Activated CD4-positive, alpha-beta memory T cell treated with anti-CD3 and anti-CD28 coated beads for 36 hours (primary cell): ENCODE data around the gene CHSY3. TPM values are rescaled to one million over a fixed set of nuclear protein-coding genes. Genes with fewer than 3 reads are reported as not detected.

Experiments
- CTCF ChIA-PET: fragments of 350-600 bp; sonication (Branson Sonifier 250); formaldehyde crosslinking; loops from one replicate; lab custom pipeline; 2021; ENCODE audit warnings: antibody characterized with exemption, inconsistent platforms; lab: Charles Lee
- POLR2A ChIA-PET: fragments of 350-600 bp; sonication (Branson Sonifier 250); formaldehyde crosslinking; loops from one replicate; lab custom pipeline; 2021; ENCODE audit warnings: antibody characterized with exemption; lab: Charles Lee
- DNase-seq: peaks from one replicate; pipeline ENCODE4 v3.0.0-alpha.2; 2020
- H3K27ac Mint-ChIP-seq: one replicate; pipeline ENCODE4 v1.8.0; 2021; ENCODE audit warnings: mixed read lengths
- H3K27me3 Mint-ChIP-seq: one replicate; pipeline ENCODE4 v1.8.0; 2021; ENCODE audit warnings: mixed read lengths
- H3K36me3 Mint-ChIP-seq: one replicate; pipeline ENCODE4 v1.8.0; 2021; ENCODE audit warnings: mixed read lengths
- H3K4me1 Mint-ChIP-seq: one replicate; pipeline ENCODE4 v1.8.0; 2021; ENCODE audit warnings: low read depth, mixed read lengths
- H3K4me3 Mint-ChIP-seq: one replicate; pipeline ENCODE4 v1.8.0; 2021; ENCODE audit warnings: mild to moderate bottlenecking, mixed read lengths
- H3K9me3 Mint-ChIP-seq: one replicate; pipeline ENCODE4 v1.8.0; 2021; ENCODE audit warnings: mixed read lengths
- intact Hi-C: fragments of 100-400 bp; cut with micrococcal nuclease; formaldehyde crosslinking; loops from one replicate; pipeline ENCODE4 v1.15.1; 2023
- total RNA-seq, 2 experiments: library from RNA; stranded (reverse); gene quantifications; one replicate each; pipeline ENCODE4 v1.2.3, GENCODE V29; 2021

The CHSY3 gene
- total RNA-seq, 2 experiments from 2014 or later, result not detected

- CTCF ChIA-PET, result no interaction called here
- H3K36me3 Mint-ChIP-seq, result no peaks in the 10 kb centered on the region
- H3K4me3 Mint-ChIP-seq, result no peak overlapping the region
- POLR2A ChIA-PET, result no interaction called here
- DNase-seq, result no peak
- H3K27me3 Mint-ChIP-seq, result peaks cover 2% of the 10 kb centered on the region
- H3K9me3 Mint-ChIP-seq, result peaks cover 3% of the 10 kb centered on the region
- H3K4me1 Mint-ChIP-seq, result no peaks in the 10 kb centered on the region
- no peak overlapping the region for H3K27ac Mint-ChIP-seq
- intact Hi-C loops, result no loop called here
Observed at GRCh38 chr5:129960831-129961230, 56.6 kb downstream of the CHSY3 start.

DNA sequence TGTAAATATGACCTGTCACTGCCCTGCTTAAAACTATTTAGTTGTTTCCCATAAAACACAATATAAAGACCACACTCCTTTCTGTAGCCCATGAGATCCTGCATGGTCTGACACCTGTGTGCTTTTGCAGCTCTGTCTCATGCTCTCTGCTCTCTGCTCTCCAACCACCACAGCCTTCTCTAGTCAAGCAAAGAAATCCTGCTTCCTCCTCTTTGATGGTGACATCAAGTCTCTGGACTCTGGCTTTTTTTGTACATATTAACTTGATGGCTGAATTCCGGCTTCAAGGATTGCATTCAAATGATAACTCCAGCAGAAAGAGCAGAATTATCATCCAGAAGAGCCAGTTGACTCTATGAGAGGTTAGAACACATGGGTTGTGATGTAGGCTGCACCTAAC, 58.2 kb downstream of the CHSY3 start:
- Mint-ChIP-seq H3K4me3 (no peak overlapping the region), H3K27me3 (peaks cover 2% of the 10 kb centered on the region), H3K4me1 (no peaks in the 10 kb centered on the region), H3K27ac (no peak overlapping the region), H3K9me3 (no peaks in the 10 kb centered on the region), H3K36me3 (no peaks in the 10 kb centered on the region)
- ChIA-PET POLR2A (no interaction called here), CTCF (no interaction called here)
- DNase-seq, result no peak
- intact Hi-C loops, result no loop called here

DNA sequence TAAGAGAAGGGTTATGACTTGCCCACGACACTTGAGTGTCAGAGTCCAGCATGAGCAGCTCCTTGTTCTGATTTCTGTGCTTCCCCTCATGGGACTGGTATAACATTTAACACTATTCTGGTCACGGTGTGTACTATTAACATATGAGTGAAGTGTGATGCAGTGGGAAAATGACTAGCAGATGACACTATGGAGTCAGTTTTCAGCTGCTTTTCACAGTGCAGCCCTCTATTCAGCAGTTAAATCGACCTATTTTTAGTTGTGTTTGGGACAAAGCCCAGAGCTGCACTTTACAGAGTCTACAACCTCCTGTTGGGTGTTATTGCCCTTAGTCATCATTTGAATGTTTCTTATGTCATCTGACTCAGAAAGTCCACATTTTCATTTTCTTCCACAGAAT, 59.1 kb downstream of the CHSY3 start:
- ChIA-PET CTCF (no interaction called here), POLR2A (no interaction called here)
- Mint-ChIP-seq H3K27ac (no peak overlapping the region), H3K9me3 (no peaks in the 10 kb centered on the region), H3K27me3 (peaks cover 2% of the 10 kb centered on the region), H3K36me3 (no peaks in the 10 kb centered on the region), H3K4me1 (no peaks in the 10 kb centered on the region), H3K4me3 (no peak overlapping the region)
- DNase-seq, result no peak
- intact Hi-C loops, result no loop called here

DNA sequence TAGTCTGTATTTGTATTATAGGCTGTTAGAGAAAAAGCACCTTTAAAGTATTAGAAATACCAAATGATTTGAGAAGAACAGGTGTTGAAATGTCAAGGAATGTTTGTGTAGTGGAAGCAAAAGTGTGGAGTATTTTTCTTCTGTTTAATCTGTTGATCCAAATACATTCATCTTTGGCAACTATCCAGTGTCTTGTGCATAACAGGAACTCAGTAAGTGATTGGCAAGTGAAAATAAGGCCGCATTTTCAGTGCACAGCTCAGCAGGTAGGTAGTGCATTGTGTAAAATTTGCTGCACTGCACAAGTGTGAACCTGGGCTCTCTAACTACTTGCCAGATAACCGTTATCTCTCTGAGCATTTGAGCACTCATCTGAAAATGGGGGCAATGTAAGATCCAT, 61.8 kb downstream of the CHSY3 start:
- ChIA-PET CTCF (interaction anchor here (0.6 kb wide), 1 partner anchor 642 kb away, joined by 4 read pairs; no protein-coding TSS in a partner anchor), POLR2A (no interaction called here)
- Mint-ChIP-seq H3K9me3 (no peaks in the 10 kb centered on the region), H3K4me3 (no peak overlapping the region), H3K36me3 (no peaks in the 10 kb centered on the region), H3K27ac (no peak overlapping the region), H3K4me1 (no peaks in the 10 kb centered on the region), H3K27me3 (peaks cover 2% of the 10 kb centered on the region)
- intact Hi-C loops, result no loop called here
- no peak for DNase-seq

- intact Hi-C loops, result no loop called here
- no peaks in the 10 kb centered on the region for H3K4me1 Mint-ChIP-seq
- H3K9me3 Mint-ChIP-seq, result no peaks in the 10 kb centered on the region
- POLR2A ChIA-PET, result no interaction called here
- no peak for DNase-seq
- H3K27me3 Mint-ChIP-seq, result no peaks in the 10 kb centered on the region
- no peak overlapping the region for H3K27ac Mint-ChIP-seq
- CTCF ChIA-PET, result no interaction called here
- no peaks in the 10 kb centered on the region for H3K36me3 Mint-ChIP-seq
- H3K4me3 Mint-ChIP-seq, result no peak overlapping the region
Observed at GRCh38 chr5:129971714-129972113, 67.4 kb downstream of the CHSY3 start.

DNA sequence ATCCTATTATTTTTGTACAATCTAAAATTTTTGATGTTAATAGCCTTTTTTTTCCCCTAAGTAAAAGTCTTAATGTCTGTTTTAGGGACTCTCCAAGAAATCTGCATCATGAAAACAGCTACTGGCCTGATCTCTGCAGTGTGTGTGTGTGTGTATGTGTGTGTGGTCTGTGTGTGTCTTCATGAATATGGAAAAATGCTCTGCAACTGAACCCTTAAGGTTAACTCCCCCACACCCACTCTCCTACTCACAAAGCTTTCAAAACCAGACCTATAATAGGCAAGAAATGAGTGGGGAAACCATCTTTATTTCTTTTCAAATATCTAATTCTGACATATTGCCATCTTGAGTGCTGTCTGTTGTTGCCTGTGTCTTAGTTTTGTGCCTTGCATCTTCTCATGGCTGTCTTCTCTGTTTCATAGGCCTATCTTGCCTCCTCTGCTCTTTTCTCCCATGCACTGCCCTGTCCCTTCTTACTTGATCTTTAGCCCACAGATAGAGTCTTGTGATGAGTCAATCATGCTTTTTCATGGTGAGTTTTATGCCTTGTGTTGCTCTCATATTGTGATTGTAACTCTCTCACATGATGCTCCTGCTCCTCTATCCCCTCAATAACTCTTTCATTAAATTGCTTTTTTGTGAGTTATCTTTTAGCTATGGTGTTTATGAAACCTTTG, 68.3 kb downstream of the CHSY3 start:
- CTCF ChIA-PET, result no interaction called here
- H3K27me3 Mint-ChIP-seq, result no peaks in the 10 kb centered on the region
- H3K27ac Mint-ChIP-seq, result no peak overlapping the region
- H3K9me3 Mint-ChIP-seq, result no peaks in the 10 kb centered on the region
- POLR2A ChIA-PET, result no interaction called here
- no peak overlapping the region for H3K4me3 Mint-ChIP-seq
- no peak for DNase-seq
- H3K36me3 Mint-ChIP-seq, result no peaks in the 10 kb centered on the region
- intact Hi-C loops, result no loop called here
- no peaks in the 10 kb centered on the region for H3K4me1 Mint-ChIP-seq

DNA sequence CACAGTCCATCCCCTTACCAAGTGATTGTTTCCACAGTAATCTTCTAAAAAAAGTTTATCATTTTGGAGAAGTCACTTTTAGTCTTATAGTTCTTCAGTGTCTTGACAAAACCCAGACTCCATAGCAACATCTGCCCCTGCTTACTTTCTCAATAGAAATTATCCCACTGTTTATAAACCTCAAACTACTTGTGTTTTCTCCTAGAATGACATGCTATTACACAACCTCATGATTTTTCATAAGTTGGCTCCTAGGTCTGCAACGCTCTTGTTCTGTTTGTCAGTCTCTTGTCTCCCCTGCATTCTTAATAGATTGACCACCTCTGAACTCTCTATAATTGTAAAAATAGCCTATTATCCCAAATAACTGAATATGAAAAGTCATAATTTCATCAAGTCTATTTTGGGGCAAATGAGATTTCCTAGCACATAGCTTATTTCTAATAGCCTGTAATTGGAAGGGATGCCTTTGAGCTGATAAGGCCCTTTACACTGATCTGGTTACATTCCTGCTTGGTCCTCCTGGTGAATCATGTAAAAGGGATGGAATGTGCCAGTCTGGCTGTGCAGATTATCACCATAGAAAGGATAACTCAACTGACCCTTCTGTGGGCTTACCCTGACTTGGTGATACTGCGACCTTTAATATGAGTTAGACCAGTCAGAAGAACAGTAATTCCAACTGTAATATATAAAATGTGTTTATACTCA, 69.6 kb downstream of the CHSY3 start:
- no peak overlapping the region for H3K4me3 Mint-ChIP-seq
- no peaks in the 10 kb centered on the region for H3K36me3 Mint-ChIP-seq
- no peaks in the 10 kb centered on the region for H3K9me3 Mint-ChIP-seq
- no peaks in the 10 kb centered on the region for H3K4me1 Mint-ChIP-seq
- no peak for DNase-seq
- CTCF ChIA-PET, result no interaction called here
- intact Hi-C loops, result no loop called here
- no peaks in the 10 kb centered on the region for H3K27me3 Mint-ChIP-seq
- POLR2A ChIA-PET, result no interaction called here
- no peak overlapping the region for H3K27ac Mint-ChIP-seq

DNA sequence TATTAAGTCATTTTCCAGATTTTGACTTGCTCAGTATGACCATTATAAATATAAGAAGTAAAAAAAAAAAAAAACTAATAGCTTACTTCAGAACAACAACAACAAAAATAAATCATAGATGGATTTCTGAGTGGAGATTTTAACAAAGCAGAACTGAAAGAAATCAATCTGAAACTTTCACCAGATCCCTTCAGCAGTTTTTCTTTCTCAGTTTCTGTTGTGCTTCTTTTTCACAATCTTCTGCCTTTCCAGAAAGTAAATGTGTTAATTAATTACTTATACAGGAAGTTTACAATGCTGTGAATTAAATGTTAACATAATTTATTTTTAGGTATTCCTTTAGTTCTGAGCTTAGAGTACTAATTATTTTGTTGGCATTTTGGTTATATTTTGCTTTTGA, 73.5 kb downstream of the CHSY3 start:
- intact Hi-C loops, result no loop called here

GRCh38 chr5:129978270-129978669, 74.0 kb downstream of the CHSY3 start:
- ChIA-PET POLR2A (no interaction called here), CTCF (no interaction called here)
- H3K4me1 Mint-ChIP-seq, result no peaks in the 10 kb centered on the region
- H3K4me3 Mint-ChIP-seq, result no peak overlapping the region
- H3K9me3 Mint-ChIP-seq, result no peaks in the 10 kb centered on the region
- H3K36me3 Mint-ChIP-seq, result no peaks in the 10 kb centered on the region
- intact Hi-C loops, result no loop called here
- H3K27me3 Mint-ChIP-seq, result peaks cover 3% of the 10 kb centered on the region
- no peak for DNase-seq
- no peak overlapping the region for H3K27ac Mint-ChIP-seq

More for the DNA sequence above, 73.5 kb downstream of the CHSY3 start:
- peaks cover 3% of the 10 kb centered on the region for H3K27me3 Mint-ChIP-seq
- H3K4me3 Mint-ChIP-seq, result no peak overlapping the region
- ChIA-PET POLR2A (no interaction called here), CTCF (no interaction called here)
- no peaks in the 10 kb centered on the region for H3K36me3 Mint-ChIP-seq
- no peaks in the 10 kb centered on the region for H3K9me3 Mint-ChIP-seq
- no peaks in the 10 kb centered on the region for H3K4me1 Mint-ChIP-seq
- DNase-seq, result no peak
- H3K27ac Mint-ChIP-seq, result no peak overlapping the region

DNA sequence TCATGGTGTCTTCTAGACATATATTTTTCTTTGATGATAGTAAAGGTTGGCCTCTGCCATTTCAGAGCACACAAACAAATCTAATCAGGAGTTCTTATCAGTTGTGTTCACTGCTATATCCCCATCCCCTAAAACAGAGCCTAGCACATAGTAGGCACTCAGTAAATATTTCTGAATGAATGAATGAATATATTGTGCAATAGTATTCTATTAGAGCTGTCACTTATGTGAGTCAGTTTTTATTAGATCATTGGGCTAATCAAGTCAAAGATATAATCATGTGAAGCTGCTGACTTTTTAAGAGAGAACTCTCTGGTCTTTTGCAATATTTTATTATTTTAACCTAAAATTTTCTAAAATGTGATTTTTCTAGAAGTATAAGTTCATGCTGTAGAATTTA, 84.2 kb downstream of the CHSY3 start:
- DNase-seq, result no peak
- ChIA-PET CTCF (no interaction called here), POLR2A (no interaction called here)
- Mint-ChIP-seq H3K4me3 (no peak overlapping the region), H3K27me3 (no peaks in the 10 kb centered on the region), H3K36me3 (no peaks in the 10 kb centered on the region), H3K4me1 (no peaks in the 10 kb centered on the region), H3K27ac (no peak overlapping the region), H3K9me3 (peaks cover 30% of the 10 kb centered on the region)
- intact Hi-C loops, result no loop called here

- Mint-ChIP-seq H3K36me3 (no peaks in the 10 kb centered on the region), H3K4me3 (no peak overlapping the region), H3K9me3 (peaks cover 7% of the 10 kb centered on the region), H3K27me3 (no peaks in the 10 kb centered on the region), H3K4me1 (no peaks in the 10 kb centered on the region), H3K27ac (no peak overlapping the region)
- POLR2A ChIA-PET, result no interaction called here
- no peak for DNase-seq
- CTCF ChIA-PET, result no interaction called here
- intact Hi-C loops, result no loop called here
Observed at GRCh38 chr5:129991780-129992179, 87.5 kb downstream of the CHSY3 start.

GRCh38 chr5:129996896-129997295, 92.6 kb downstream of the CHSY3 start:
- H3K36me3 Mint-ChIP-seq, result no peaks in the 10 kb centered on the region
- H3K9me3 Mint-ChIP-seq, result peaks cover 3% of the 10 kb centered on the region
- H3K27ac Mint-ChIP-seq, result no peak overlapping the region
- intact Hi-C loops, result no loop called here
- no peaks in the 10 kb centered on the region for H3K27me3 Mint-ChIP-seq
- H3K4me3 Mint-ChIP-seq, result no peak overlapping the region
- DNase-seq, result no peak
- no peaks in the 10 kb centered on the region for H3K4me1 Mint-ChIP-seq
- ChIA-PET CTCF (no interaction called here), POLR2A (no interaction called here)

GRCh38 chr5:130000460-130000859, 96.2 kb downstream of the CHSY3 start:
- Mint-ChIP-seq H3K27me3 (no peaks in the 10 kb centered on the region), H3K36me3 (no peaks in the 10 kb centered on the region), H3K9me3 (no peaks in the 10 kb centered on the region), H3K27ac (no peak overlapping the region), H3K4me1 (no peaks in the 10 kb centered on the region), H3K4me3 (no peak overlapping the region)
- ChIA-PET POLR2A (no interaction called here), CTCF (no interaction called here)
- intact Hi-C loops, result no loop called here
- no peak for DNase-seq
